ENCODE results near the gene IER5L. TPM values are rescaled to one million over a fixed set of nuclear protein-coding genes. Genes with fewer than 3 reads are reported as not detected.

Gene IER5L
- total and polyA plus RNA-seq, 2 of the 8 experiments (the other 6 are each of a cell fraction or from before 2014, with no cell fraction given), result 0.65 to 1.0 TPM

DNA sequence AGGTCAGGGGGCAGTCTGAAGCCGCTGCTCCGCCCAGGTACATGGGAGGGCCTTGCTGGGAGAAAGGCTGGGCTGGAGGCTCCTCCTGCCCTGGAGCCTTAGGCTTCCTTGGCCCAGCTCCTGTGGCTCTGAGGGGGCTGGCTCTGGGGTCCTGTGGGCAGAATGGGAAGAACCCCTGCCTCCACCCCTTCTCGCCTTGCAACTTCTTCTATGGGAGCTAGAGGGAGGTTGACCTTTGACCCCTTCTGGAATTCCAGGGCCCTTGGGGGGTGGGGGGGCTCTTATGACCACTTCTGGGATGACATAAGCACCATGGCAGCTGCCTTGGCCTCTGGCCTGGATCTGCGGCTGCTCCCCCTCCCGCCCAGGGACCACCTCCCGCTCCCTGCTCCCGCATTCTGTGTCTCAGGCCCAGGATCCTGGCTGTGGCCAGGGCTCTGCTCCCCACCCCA is 32.2 kb downstream of the IER5L start (continued):
- TF ChIP-seq ASH2L (IDR thresholded peaks at IDR 0.05; ENCODE audit: low read length), result peak; percentile 51
- peak in 1 of 2 experiments; percentile 50; a peak in 1 of 3 replicates for TF ChIP-seq POLR2A (IDR thresholded peaks at IDR 0.05; ENCODE audit: control extremely low read depth in 1 of 2, low read depth in 2 of 2, low read length in 2 of 2)
- no peak for TF ChIP-seq BRCA1 (IDR thresholded peaks at IDR 0.05; ENCODE audit: low read depth, low read length)
- peak; percentile 96 for TF ChIP-seq TEAD4 (IDR thresholded peaks at IDR 0.05; ENCODE audit: low read depth, low read length)
- no peak for TF ChIP-seq HDAC6 (IDR thresholded peaks at IDR 0.05; ENCODE audit: low read depth, low read length)
- TF ChIP-seq SRF (IDR thresholded peaks at IDR 0.05; ENCODE audit: low read depth, low read length), result 0 out of 2 replicates have a peak, but pooled peaks have one; percentile 8
- TF ChIP-seq SP2 (IDR thresholded peaks at IDR 0.05; ENCODE audit: low read length), result no peak
- TF ChIP-seq TAF1 (IDR thresholded peaks at IDR 0.05; ENCODE audit: low read depth, low read length), result no peak
- no peak for TF ChIP-seq NRF1 (IDR thresholded peaks at IDR 0.05; ENCODE audit: low read depth, low read length)
- no peak for TF ChIP-seq RBBP5 (IDR thresholded peaks at IDR 0.05; ENCODE audit: borderline replicate concordance, low read depth, low read length)
- TF ChIP-seq, protein P1, sequence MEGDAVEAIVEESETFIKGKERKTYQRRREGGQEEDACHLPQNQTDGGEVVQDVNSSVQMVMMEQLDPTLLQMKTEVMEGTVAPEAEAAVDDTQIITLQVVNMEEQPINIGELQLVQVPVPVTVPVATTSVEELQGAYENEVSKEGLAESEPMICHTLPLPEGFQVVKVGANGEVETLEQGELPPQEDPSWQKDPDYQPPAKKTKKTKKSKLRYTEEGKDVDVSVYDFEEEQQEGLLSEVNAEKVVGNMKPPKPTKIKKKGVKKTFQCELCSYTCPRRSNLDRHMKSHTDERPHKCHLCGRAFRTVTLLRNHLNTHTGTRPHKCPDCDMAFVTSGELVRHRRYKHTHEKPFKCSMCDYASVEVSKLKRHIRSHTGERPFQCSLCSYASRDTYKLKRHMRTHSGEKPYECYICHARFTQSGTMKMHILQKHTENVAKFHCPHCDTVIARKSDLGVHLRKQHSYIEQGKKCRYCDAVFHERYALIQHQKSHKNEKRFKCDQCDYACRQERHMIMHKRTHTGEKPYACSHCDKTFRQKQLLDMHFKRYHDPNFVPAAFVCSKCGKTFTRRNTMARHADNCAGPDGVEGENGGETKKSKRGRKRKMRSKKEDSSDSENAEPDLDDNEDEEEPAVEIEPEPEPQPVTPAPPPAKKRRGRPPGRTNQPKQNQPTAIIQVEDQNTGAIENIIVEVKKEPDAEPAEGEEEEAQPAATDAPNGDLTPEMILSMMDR (IDR thresholded peaks at IDR 0.05; ENCODE audit: control extremely low read depth in 1 of 3, insufficient read depth in 1 of 3, low read depth in 1 of 3, low read length in 3 of 3), result no peak
- TF ChIP-seq CTBP2 (IDR thresholded peaks at IDR 0.05; ENCODE audit: borderline replicate concordance, insufficient read depth, insufficient read length, low read length), result no peak
- no peak for TF ChIP-seq KDM1A (IDR thresholded peaks at IDR 0.05; ENCODE audit: borderline replicate concordance, low read length)
- TF ChIP-seq RNF2 (IDR thresholded peaks at IDR 0.05; ENCODE audit: borderline replicate concordance, low read depth, low read length, missing control alignments, poor library complexity, severe bottlenecking), result no peak
- peak; percentile 9; the same call in 1 of the 2 replicates for TF ChIP-seq TBP (IDR thresholded peaks at IDR 0.05; ENCODE audit: low read depth, low read length)
- no peak for TF ChIP-seq CEBPB (IDR thresholded peaks at IDR 0.05; ENCODE audit: low read depth, low read length)
- TF ChIP-seq SP1 (IDR thresholded peaks at IDR 0.05; ENCODE audit: low read depth, low read length), result peak; percentile 71
- TF ChIP-seq PHF8 (conservative IDR thresholded peaks at IDR 0.05; ENCODE audit: low read depth, low read length), result no peak
- no peak for TF ChIP-seq POU5F1 (IDR thresholded peaks at IDR 0.05; ENCODE audit: low read depth, low read length)
- peak; percentile 46; the same call in 1 of the 2 replicates for TF ChIP-seq CREB1 (IDR thresholded peaks at IDR 0.05)
- TF ChIP-seq, protein P2, sequence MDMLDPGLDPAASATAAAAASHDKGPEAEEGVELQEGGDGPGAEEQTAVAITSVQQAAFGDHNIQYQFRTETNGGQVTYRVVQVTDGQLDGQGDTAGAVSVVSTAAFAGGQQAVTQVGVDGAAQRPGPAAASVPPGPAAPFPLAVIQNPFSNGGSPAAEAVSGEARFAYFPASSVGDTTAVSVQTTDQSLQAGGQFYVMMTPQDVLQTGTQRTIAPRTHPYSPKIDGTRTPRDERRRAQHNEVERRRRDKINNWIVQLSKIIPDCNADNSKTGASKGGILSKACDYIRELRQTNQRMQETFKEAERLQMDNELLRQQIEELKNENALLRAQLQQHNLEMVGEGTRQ (IDR thresholded peaks at IDR 0.05; ENCODE audit: low read length), result no peak
- no peak for TF ChIP-seq BCL11A (IDR thresholded peaks at IDR 0.05; ENCODE audit: low read depth in 2 of 2, low read length in 2 of 2)
- no peak for TF ChIP-seq SIX5 (IDR thresholded peaks at IDR 0.05; ENCODE audit: low read depth, low read length)
- TF ChIP-seq KDM5A (IDR thresholded peaks at IDR 0.05; ENCODE audit: low read length), result no peak
